H1 (cell line): ENCODE results near the gene L1TD1. TPM values are rescaled to one million over a fixed set of nuclear protein-coding genes. Genes with fewer than 3 reads are reported as not detected.
A peak's percentile ranks its signal among the peaks of the same experiment; 100 is the strongest.

Source experiments
- CTCF ChIA-PET: fragments of 300-600 bp; sonication (Branson Sonifier 250); formaldehyde crosslinking; loops from one replicate; lab custom pipeline; 2021; ENCODE audit not compliant: partially characterized antibody; lab: Charles Lee
- POLR2A ChIA-PET: fragments of 300-600 bp; sonication (Branson Sonifier 250); formaldehyde crosslinking; loops from one replicate; lab custom pipeline; 2021; ENCODE audit warnings: inconsistent platforms; ENCODE audit not compliant: partially characterized antibody; lab: Charles Lee
- DNase-seq, 2 experiments: peaks; one replicate each; pipeline versions ENCODE4 v3.0.0 to v3.0.0-alpha.2; 2010 to 2022; ENCODE audit warnings: low spot score in 2 of 2, low read depth in 1 of 2, mixed read lengths in 1 of 2
- FAIRE-seq: peaks from 2 replicates; lab custom pipeline; 2011; peaks lifted over from hg19 to GRCh38; lab: Jason Lieb, UNC
- H2AFZ ChIP-seq: 2 replicates; pipeline ENCODE4 v1.8.1; 2012; ENCODE audit warnings: low read length, inconsistent platforms
- H2AK5ac ChIP-seq: 2 replicates; pipeline ENCODE4 v1.6.1; 2013; ENCODE audit warnings: low read depth, low read length
- H2BK120ac ChIP-seq: replicated peaks from 2 replicates; pipeline ENCODE3; 2013; ENCODE audit warnings: low read depth, low read length, inconsistent platforms
- H2BK12ac ChIP-seq: 2 replicates; pipeline ENCODE4 v1.6.1; 2013; ENCODE audit warnings: low read depth, low read length
- H2BK15ac ChIP-seq: 2 replicates; pipeline ENCODE4 v1.6.1; 2013; ENCODE audit warnings: low read length
- H2BK20ac ChIP-seq: 2 replicates; pipeline ENCODE4 v1.6.1; 2013; ENCODE audit warnings: low read length
- H2BK5ac ChIP-seq: 2 replicates; pipeline ENCODE4 v1.6.1; 2013; ENCODE audit warnings: low read depth, low read length
- H3K14ac ChIP-seq: 2 replicates; pipeline ENCODE4 v1.6.1; 2013; ENCODE audit warnings: inconsistent platforms; ENCODE audit not compliant: insufficient read length
- H3K18ac ChIP-seq: 2 replicates; pipeline ENCODE4 v1.6.1; 2013; ENCODE audit warnings: low read length; ENCODE audit errors: extremely low read depth
- H3K23ac ChIP-seq: 2 replicates; pipeline ENCODE4 v1.6.1; 2013; ENCODE audit warnings: inconsistent platforms; ENCODE audit not compliant: insufficient read length
- H3K23me2 ChIP-seq: 2 replicates; pipeline ENCODE4 v1.6.1; 2013; ENCODE audit warnings: low read depth, low read length
- H3K27ac ChIP-seq: 2 replicates; pipeline ENCODE4 v1.6.1; 2011; ENCODE audit warnings: low read depth, low read length, inconsistent platforms
- H3K27me3 ChIP-seq, 4 experiments: replicated peaks in 1 of 4; 1 replicate in 1 of 4; 2 replicates in 3 of 4; pipeline versions ENCODE4 v1.6.1 to v1.8.1; 2011 to 2013; ENCODE audit warnings: low read length in 3 of 4, mild to moderate bottlenecking in 3 of 4, inconsistent platforms in 2 of 4, mixed read lengths in 2 of 4, moderate library complexity in 1 of 4; ENCODE audit not compliant: control insufficient read depth in 3 of 4, insufficient read depth in 3 of 4; ENCODE audit errors: extremely low read depth in 1 of 4
- H3K36me3 ChIP-seq, 4 experiments: 2 replicates each; pipeline versions ENCODE4 v1.6.1 to v1.8.1; 2011 to 2013; ENCODE audit warnings: mild to moderate bottlenecking in 4 of 4, low read length in 3 of 4, moderate library complexity in 2 of 4, control low read depth in 1 of 4, inconsistent platforms in 1 of 4; ENCODE audit not compliant: insufficient read depth in 4 of 4, control insufficient read depth in 2 of 4
- H3K4ac ChIP-seq: replicated peaks from 2 replicates; pipeline ENCODE3; 2013; ENCODE audit warnings: low read length, low read depth, mixed read lengths, inconsistent platforms; ENCODE audit not compliant: insufficient read length
- H3K4me1 ChIP-seq, 4 experiments: replicated peaks in 1 of 4; 1 replicate in 1 of 4; 2 replicates in 3 of 4; pipeline versions ENCODE4 v1.6.1 to v1.8.1; 2011 to 2013; ENCODE audit warnings: low read length in 3 of 4, inconsistent platforms in 2 of 4, mixed read lengths in 1 of 4; ENCODE audit not compliant: insufficient read depth in 4 of 4, control insufficient read depth in 3 of 4
- H3K4me2 ChIP-seq, 2 experiments: 2 replicates each; pipeline versions ENCODE4 v1.6.1 to v1.8.1; 2011 to 2013; ENCODE audit warnings: low read depth in 2 of 2, low read length in 2 of 2, control low read depth in 1 of 2, inconsistent platforms in 1 of 2, mild to moderate bottlenecking in 1 of 2; ENCODE audit not compliant: insufficient read depth in 1 of 2
- H3K4me3 ChIP-seq, 4 experiments: fragments of 200-600, 300-600 bp in 1 of 4; sonication (generic), shearing (Covaris generic), sonication (Bioruptor Twin) in 1 of 4; 2 replicates each; pipeline versions ENCODE4 v1.5.1 to v1.8.1; 2011 to 2016; ENCODE audit warnings: low read length in 4 of 4, low read depth in 3 of 4, control low read depth in 2 of 4, inconsistent platforms in 2 of 4, mild to moderate bottlenecking in 2 of 4, mixed read lengths in 1 of 4, moderate library complexity in 1 of 4; ENCODE audit not compliant: insufficient read depth in 2 of 4; ENCODE audit errors: extremely low read depth in 1 of 4
- H3K56ac ChIP-seq: replicated peaks from 2 replicates; pipeline ENCODE3; 2013; ENCODE audit warnings: low read depth, mild to moderate bottlenecking, mixed read lengths, low read length, inconsistent platforms; ENCODE audit not compliant: insufficient read length
- H3K79me1 ChIP-seq: 2 replicates; pipeline ENCODE4 v1.6.1; 2013; ENCODE audit warnings: low read depth, low read length, control low read depth
- H3K79me2 ChIP-seq, 2 experiments: 2 replicates each; pipeline versions ENCODE4 v1.6.1 to v1.8.1; 2012 to 2013; ENCODE audit warnings: low read length in 2 of 2, mild to moderate bottlenecking in 2 of 2, inconsistent platforms in 1 of 2; ENCODE audit not compliant: insufficient read depth in 2 of 2, control insufficient read depth in 1 of 2
- H3K9ac ChIP-seq, 4 experiments: replicated peaks in 1 of 4; 1 replicate in 1 of 4; 2 replicates in 3 of 4; pipeline versions ENCODE4 v1.6.1 to v1.8.1; 2011 to 2013; ENCODE audit warnings: low read depth in 3 of 4, low read length in 3 of 4, control low read depth in 2 of 4, mild to moderate bottlenecking in 2 of 4, moderate library complexity in 2 of 4, inconsistent platforms in 1 of 4; ENCODE audit errors: extremely low read depth in 1 of 4
- H3K9me3 ChIP-seq, 2 experiments: 2 replicates each; pipeline versions ENCODE4 v1.6.1 to v1.8.1; 2012 to 2013; ENCODE audit warnings: mild to moderate bottlenecking in 2 of 2, moderate library complexity in 2 of 2, control low read depth in 1 of 2, inconsistent platforms in 1 of 2, low read depth in 1 of 2, low read length in 1 of 2, mixed read lengths in 1 of 2; ENCODE audit not compliant: insufficient read depth in 2 of 2
- H4K20me1 ChIP-seq, 2 experiments: replicated peaks in 1 of 2; 2 replicates each; pipeline versions ENCODE3 to v1.8.1; 2011 to 2013; ENCODE audit warnings: inconsistent platforms in 2 of 2, low read length in 2 of 2, mild to moderate bottlenecking in 1 of 2; ENCODE audit not compliant: insufficient read depth in 2 of 2, control insufficient read depth in 1 of 2
- H4K5ac ChIP-seq: 2 replicates; pipeline ENCODE4 v1.6.1; 2013; ENCODE audit warnings: low read length, low read depth, mixed read lengths, inconsistent platforms; ENCODE audit not compliant: insufficient read length
- H4K8ac ChIP-seq: 2 replicates; pipeline ENCODE4 v1.8.0; 2013; ENCODE audit warnings: mild to moderate bottlenecking, moderate library complexity, low read length, inconsistent platforms; ENCODE audit not compliant: insufficient read depth; ENCODE audit errors: extremely low read depth
- H4K91ac ChIP-seq: replicated peaks from 2 replicates; pipeline ENCODE3; 2013; ENCODE audit warnings: low read length, mixed read lengths, inconsistent platforms; ENCODE audit not compliant: insufficient read length
- CBX5 ChIP-seq: fragments of 300-800, 300-1000 bp; sonication (generic); IDR thresholded peaks from 2 replicates; pipeline ENCODE4 v1.7.1; 2016; ENCODE audit warnings: antibody characterized with exemption, low read length, low read depth
- CBX8 ChIP-seq: fragments of 300-800, 300-1000 bp; sonication (generic); IDR thresholded peaks from 2 replicates; pipeline ENCODE4 v1.7.1; 2016; ENCODE audit warnings: low read depth, low read length, borderline replicate concordance
- EZH2 ChIP-seq: fragments of 200-600 bp; sonication (generic); IDR thresholded peaks from 2 replicates; pipeline ENCODE4 v1.7.1; 2012; ENCODE audit warnings: low read depth, mild to moderate bottlenecking, moderate library complexity, low read length, inconsistent platforms; ENCODE audit not compliant: severe bottlenecking
- GTF2F1 ChIP-seq: IDR thresholded peaks from 2 replicates; pipeline ENCODE4 v1.6.1; 2012; ENCODE audit warnings: low read depth, low read length, improper control_type of control experiment, borderline replicate concordance
- NANOG ChIP-seq: IDR thresholded peaks from 2 replicates; pipeline ENCODE4 v1.6.1; 2011; ENCODE audit warnings: low read length, low read depth, mild to moderate bottlenecking, inconsistent platforms; ENCODE audit not compliant: insufficient read depth, poor library complexity, severe bottlenecking
- POU5F1 ChIP-seq: IDR thresholded peaks from 2 replicates; pipeline ENCODE4 v1.6.1; 2011; ENCODE audit warnings: low read depth, mild to moderate bottlenecking, low read length, moderate library complexity
- RBBP5 ChIP-seq: IDR thresholded peaks from 2 replicates; pipeline ENCODE4 v1.7.1; 2012; ENCODE audit warnings: low read depth, mild to moderate bottlenecking, inconsistent platforms, low read length, moderate library complexity, borderline replicate concordance
- SP1 ChIP-seq: IDR thresholded peaks from 2 replicates; pipeline ENCODE4 v1.6.1; 2011; ENCODE audit warnings: low read depth, low read length
- SP2 ChIP-seq: IDR thresholded peaks from 2 replicates; pipeline ENCODE4 v1.6.1; 2012; ENCODE audit warnings: mild to moderate bottlenecking, low read length, inconsistent platforms
- SP4 ChIP-seq: IDR thresholded peaks from 2 replicates; pipeline ENCODE4 v1.6.1; 2012; ENCODE audit warnings: low read length, inconsistent platforms
- SRF ChIP-seq: IDR thresholded peaks from 2 replicates; pipeline ENCODE4 v1.6.1; 2011; ENCODE audit warnings: mild to moderate bottlenecking, low read depth, low read length, moderate library complexity
- TBP ChIP-seq: IDR thresholded peaks from 2 replicates; pipeline ENCODE4 v1.6.1; 2011; ENCODE audit warnings: low read depth, low read length, improper control_type of control experiment
- WGBS, 2 experiments: shearing (Covaris generic) in 1 of 2; methylation state at CpG; one replicate each; pipeline versions ENCODE4 v1.1.6 to v1.1.7; 2013 to 2015; ENCODE audit warnings: low lambda C conversion rate in 2 of 2, mixed read lengths in 2 of 2, inconsistent platforms in 1 of 2, low coverage in 1 of 2, missing lambda C conversion rate in 1 of 2; ENCODE audit not compliant: insufficient replicate concordance in 2 of 2, insufficient coverage in 1 of 2, insufficient read length in 1 of 2; ENCODE audit errors: extremely low coverage in 1 of 2, missing lambda C conversion rate in 1 of 2; 5-methylcytosine and 5-hydroxymethylcytosine counted together
- polyA plus RNA-seq, 7 experiments: library from polyadenylated mRNA; depleted of rRNA in 3 of 7; stranded (reverse) in 5 of 7; unstranded in 2 of 7; fragments of >200 nt in 5 of 7; fragments of 200-250 nt in 2 of 7; gene quantifications; 1 replicate in 5 of 7; 2 replicates in 1 of 7; 4 replicates in 1 of 7; pipeline versions ENCODE4 v1.2.1 to v1.2.3, GENCODE V29; 2011 to 2013; ENCODE audit warnings: missing spikeins in 2 of 7, mixed read lengths in 2 of 7
- total RNA-seq: library from RNA; stranded (reverse); fragmentation: NEBNext Ultra II Directional; extraction: Animal tissue kit (Norgen Biotek cat#: 25700); gene quantifications from 2 replicates; pipeline ENCODE4 v1.2.1, GENCODE V29; 2021
- TF ChIP-seq, protein P1 (sequence below): IDR thresholded peaks from 2 replicates; pipeline ENCODE4 v1.6.1; 2011; ENCODE audit warnings: low read length, improper control_type of control experiment

The L1TD1 gene
- total and polyA plus RNA-seq, 2 of the 8 experiments (the other 6 are each of a cell fraction or from before 2014, with no cell fraction given) = 35.3 to 441 TPM

DNA sequence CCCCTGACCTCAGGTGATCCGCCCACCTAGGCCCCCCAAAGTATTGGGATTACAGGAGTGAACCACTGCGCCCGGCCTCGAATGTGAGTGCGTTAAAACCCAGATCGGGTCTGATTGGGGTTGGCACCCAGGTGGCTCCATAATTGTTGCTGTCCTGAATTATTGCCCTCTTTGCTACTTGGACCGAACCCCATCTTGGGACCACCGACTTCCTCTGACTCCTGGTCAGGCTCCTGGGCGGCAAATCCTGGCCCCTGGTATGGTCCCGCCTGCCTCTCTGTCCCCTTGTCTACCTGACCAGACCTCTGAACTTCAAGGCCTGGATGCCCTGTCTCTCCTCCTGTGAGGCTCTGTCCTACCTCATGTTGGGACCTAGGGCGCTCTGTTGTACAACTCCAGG lies 32.8 kb downstream of the L1TD1 start:
- no peak overlapping the region for H3K56ac ChIP-seq
- no peak overlapping the region for H2BK12ac ChIP-seq
- H3K79me2 ChIP-seq = no peaks in the 10 kb centered on the region
- no peak overlapping the region for H4K5ac ChIP-seq
- no peak overlapping the region for H4K8ac ChIP-seq
- H3K36me3 ChIP-seq = peaks cover 11 to 58% (median 21%) of the 10 kb centered on the region in 4 experiments
- H2BK15ac ChIP-seq = no peak overlapping the region
- no peak overlapping the region for H3K23ac ChIP-seq
- H3K27me3 ChIP-seq = no peaks in the 10 kb centered on the region
- peaks cover 3 to 13% (median 8%) of the 10 kb centered on the region in 4 experiments; a peak in 5 of 7 replicates for H3K4me1 ChIP-seq
- no peak overlapping the region for H3K4ac ChIP-seq
- H4K91ac ChIP-seq = no peak overlapping the region
- H2BK20ac ChIP-seq = no peak overlapping the region
- ChIA-PET CTCF (interaction anchor here (1.2 to 4.0 kb wide), 4 partner anchors 10 to 55 kb away, joined by 4 to 23 read pairs (median 6); no protein-coding TSS in a partner anchor), POLR2A (interaction anchor here (1.0 to 11.7 kb wide), 11 partner anchors 9 to 67 kb away, joined by 3 to 98 read pairs (median 4); no protein-coding TSS in a partner anchor)
- H3K23me2 ChIP-seq = no peaks in the 10 kb centered on the region
- H3K18ac ChIP-seq = peak overlapping the region; percentile 48; the same call in 1 of the 2 replicates
- FAIRE-seq (no peak), DNase-seq (no peak)
- WGBS, 2 experiments = 85% methylated on average over 11 of the region's 11 CpGs; no CpG with 5 or more reads in 1 of the 2 experiments
- peak overlapping the region; percentile 44; the same call in 1 of the 2 replicates for H2BK5ac ChIP-seq
- H3K14ac ChIP-seq = no peak overlapping the region
- no peaks in the 10 kb centered on the region for H3K9me3 ChIP-seq
- H2AFZ ChIP-seq = no peak overlapping the region
- H2AK5ac ChIP-seq = no peak overlapping the region
- no peak overlapping the region for H3K4me3 ChIP-seq
- H2BK120ac ChIP-seq = no peak overlapping the region
- no peak overlapping the region for H3K27ac ChIP-seq
- H3K4me2 ChIP-seq = no peak overlapping the region
- no peaks in the 10 kb centered on the region; the same call in 1 of the 2 replicates for H3K79me1 ChIP-seq
- H4K20me1 ChIP-seq = peaks cover 0 to 7% of the 10 kb centered on the region in 2 experiments
- H3K9ac ChIP-seq = no peak overlapping the region
- no peak for TF ChIP-seq SP2
- no peak for TF ChIP-seq CBX8
- TF ChIP-seq POU5F1 = no peak
- no peak for TF ChIP-seq RBBP5
- TF ChIP-seq SRF = no peak
- TF ChIP-seq NANOG = no peak
- no peak for TF ChIP-seq CBX5
- no peak for TF ChIP-seq SP4
- no peak for TF ChIP-seq TBP
- no peak for TF ChIP-seq GTF2F1
- no peak for TF ChIP-seq EZH2
- TF ChIP-seq, protein P1, sequence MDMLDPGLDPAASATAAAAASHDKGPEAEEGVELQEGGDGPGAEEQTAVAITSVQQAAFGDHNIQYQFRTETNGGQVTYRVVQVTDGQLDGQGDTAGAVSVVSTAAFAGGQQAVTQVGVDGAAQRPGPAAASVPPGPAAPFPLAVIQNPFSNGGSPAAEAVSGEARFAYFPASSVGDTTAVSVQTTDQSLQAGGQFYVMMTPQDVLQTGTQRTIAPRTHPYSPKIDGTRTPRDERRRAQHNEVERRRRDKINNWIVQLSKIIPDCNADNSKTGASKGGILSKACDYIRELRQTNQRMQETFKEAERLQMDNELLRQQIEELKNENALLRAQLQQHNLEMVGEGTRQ = no peak
- no peak for TF ChIP-seq SP1
